GM12892 (cell line): Measurements from ENCODE around the gene RPIA.

ENCODE experiments used
- POLR2A ChIP-seq: IDR thresholded peaks from 2 replicates; pipeline ENCODE4 v1.6.1; 2011; ENCODE audit warnings: low read depth, low read length, control low read depth
- POLR2AphosphoS5 ChIP-seq: IDR thresholded peaks from 2 replicates; pipeline ENCODE4 v1.6.1; 2011; ENCODE audit warnings: low read depth, low read length, control low read depth

- no peak for TF ChIP-seq POLR2A
- no peak for TF ChIP-seq POLR2AphosphoS5
Measured at GRCh38 chr2:88698027-88698413, 6.5 kb downstream of the RPIA start.
